ENCODE data around the gene C18orf32. TPM values are rescaled to one million over a fixed set of nuclear protein-coding genes. Genes with fewer than 3 reads are reported as not detected.

The C18orf32 gene
- total and polyA plus RNA-seq, 2 of the 13 experiments (the other 11 are each of a cell fraction or from before 2014, with no cell fraction given), result 17.6 to 20.6 TPM

DNA sequence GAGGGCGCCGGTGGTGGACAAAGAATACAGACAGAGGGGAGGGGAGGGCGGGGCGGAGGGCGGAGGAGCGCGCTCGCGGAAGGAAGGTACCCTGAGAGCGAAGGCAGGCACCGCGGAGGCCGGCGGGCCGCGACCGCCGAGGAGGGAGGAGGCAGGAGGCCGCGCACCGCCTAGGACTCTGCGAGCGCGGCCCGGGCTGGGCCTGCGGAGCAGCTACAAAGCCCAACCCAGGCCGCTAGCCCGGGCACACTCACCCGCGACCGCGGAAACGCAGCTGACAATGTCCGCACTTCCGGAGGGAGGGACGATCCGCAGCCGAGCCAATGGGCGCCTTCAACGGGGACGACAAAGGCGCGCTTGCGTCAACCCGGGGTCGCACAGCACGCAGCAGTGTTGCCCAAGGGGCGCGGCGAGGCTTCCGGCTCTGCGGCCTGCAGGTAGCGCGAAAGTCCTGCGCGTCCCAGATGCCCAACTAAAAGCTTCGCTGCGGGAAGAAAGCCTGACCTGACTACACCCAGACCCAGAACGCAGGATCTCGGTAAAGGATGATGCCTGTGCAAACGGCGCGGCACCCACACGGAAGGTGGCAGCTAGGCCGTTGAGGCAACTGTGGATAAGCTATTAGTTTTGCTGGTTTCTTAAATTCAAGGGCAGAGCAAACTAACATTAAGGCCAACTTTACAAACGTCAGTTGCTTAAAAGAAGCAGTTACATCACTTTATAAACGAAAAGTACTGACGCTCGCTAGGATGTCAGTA is at the start of gene C18orf32 (continued):
- TF ChIP-seq ZNF337 (CRISPR knock-in tag; IDR thresholded peaks at IDR 0.05; ENCODE audit: borderline replicate concordance, low read depth), result no peak
- TF ChIP-seq YEATS4 (CRISPR knock-in tag; IDR thresholded peaks at IDR 0.05; ENCODE audit: borderline replicate concordance), result peak; percentile 82
- TF ChIP-seq ZBTB8A (CRISPR knock-in tag; IDR thresholded peaks at IDR 0.05; ENCODE audit: borderline replicate concordance, low read depth), result no peak
- TF ChIP-seq, protein P1, sequence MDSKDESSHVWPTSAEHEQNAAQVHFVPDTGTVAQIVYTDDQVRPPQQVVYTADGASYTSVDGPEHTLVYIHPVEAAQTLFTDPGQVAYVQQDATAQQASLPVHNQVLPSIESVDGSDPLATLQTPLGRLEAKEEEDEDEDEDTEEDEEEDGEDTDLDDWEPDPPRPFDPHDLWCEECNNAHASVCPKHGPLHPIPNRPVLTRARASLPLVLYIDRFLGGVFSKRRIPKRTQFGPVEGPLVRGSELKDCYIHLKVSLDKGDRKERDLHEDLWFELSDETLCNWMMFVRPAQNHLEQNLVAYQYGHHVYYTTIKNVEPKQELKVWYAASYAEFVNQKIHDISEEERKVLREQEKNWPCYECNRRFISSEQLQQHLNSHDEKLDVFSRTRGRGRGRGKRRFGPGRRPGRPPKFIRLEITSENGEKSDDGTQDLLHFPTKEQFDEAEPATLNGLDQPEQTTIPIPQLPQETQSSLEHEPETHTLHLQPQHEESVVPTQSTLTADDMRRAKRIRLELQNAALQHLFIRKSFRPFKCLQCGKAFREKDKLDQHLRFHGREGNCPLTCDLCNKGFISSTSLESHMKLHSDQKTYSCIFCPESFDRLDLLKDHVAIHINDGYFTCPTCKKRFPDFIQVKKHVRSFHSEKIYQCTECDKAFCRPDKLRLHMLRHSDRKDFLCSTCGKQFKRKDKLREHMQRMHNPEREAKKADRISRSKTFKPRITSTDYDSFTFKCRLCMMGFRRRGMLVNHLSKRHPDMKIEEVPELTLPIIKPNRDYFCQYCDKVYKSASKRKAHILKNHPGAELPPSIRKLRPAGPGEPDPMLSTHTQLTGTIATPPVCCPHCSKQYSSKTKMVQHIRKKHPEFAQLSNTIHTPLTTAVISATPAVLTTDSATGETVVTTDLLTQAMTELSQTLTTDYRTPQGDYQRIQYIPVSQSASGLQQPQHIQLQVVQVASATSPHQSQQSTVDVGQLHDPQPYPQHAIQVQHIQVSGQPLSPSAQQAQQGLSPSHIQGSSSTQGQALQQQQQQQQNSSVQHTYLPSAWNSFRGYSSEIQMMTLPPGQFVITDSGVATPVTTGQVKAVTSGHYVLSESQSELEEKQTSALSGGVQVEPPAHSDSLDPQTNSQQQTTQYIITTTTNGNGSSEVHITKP (CRISPR knock-in tag; IDR thresholded peaks at IDR 0.05; ENCODE audit: low read depth), result 0 out of 2 replicates have a peak, but pooled peaks have one; percentile 47
- peak; percentile 95 for TF ChIP-seq CCDC6 (CRISPR knock-in tag; IDR thresholded peaks at IDR 0.05)
- no peak for TF ChIP-seq ZNF703 (CRISPR knock-in tag; IDR thresholded peaks at IDR 0.05; ENCODE audit: borderline replicate concordance)
- TF ChIP-seq, protein P2, sequence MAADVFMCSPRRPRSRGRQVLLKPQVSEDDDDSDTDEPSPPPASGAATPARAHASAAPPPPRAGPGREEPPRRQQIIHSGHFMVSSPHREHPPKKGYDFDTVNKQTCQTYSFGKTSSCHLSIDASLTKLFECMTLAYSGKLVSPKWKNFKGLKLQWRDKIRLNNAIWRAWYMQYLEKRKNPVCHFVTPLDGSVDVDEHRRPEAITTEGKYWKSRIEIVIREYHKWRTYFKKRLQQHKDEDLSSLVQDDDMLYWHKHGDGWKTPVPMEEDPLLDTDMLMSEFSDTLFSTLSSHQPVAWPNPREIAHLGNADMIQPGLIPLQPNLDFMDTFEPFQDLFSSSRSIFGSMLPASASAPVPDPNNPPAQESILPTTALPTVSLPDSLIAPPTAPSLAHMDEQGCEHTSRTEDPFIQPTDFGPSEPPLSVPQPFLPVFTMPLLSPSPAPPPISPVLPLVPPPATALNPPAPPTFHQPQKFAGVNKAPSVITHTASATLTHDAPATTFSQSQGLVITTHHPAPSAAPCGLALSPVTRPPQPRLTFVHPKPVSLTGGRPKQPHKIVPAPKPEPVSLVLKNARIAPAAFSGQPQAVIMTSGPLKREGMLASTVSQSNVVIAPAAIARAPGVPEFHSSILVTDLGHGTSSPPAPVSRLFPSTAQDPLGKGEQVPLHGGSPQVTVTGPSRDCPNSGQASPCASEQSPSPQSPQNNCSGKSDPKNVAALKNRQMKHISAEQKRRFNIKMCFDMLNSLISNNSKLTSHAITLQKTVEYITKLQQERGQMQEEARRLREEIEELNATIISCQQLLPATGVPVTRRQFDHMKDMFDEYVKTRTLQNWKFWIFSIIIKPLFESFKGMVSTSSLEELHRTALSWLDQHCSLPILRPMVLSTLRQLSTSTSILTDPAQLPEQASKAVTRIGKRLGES (CRISPR knock-in tag; IDR thresholded peaks at IDR 0.05; ENCODE audit: borderline replicate concordance), result no peak
- TF ChIP-seq PRPF4 (IDR thresholded peaks at IDR 0.05; ENCODE audit: low read depth, low read length, poor library complexity, severe bottlenecking), result no peak
- TF ChIP-seq ZNF720 (CRISPR knock-in tag; IDR thresholded peaks at IDR 0.05), result no peak
- peak; percentile 98 for TF ChIP-seq GABPB1 (CRISPR knock-in tag; IDR thresholded peaks at IDR 0.05)
- TF ChIP-seq, protein P3, sequence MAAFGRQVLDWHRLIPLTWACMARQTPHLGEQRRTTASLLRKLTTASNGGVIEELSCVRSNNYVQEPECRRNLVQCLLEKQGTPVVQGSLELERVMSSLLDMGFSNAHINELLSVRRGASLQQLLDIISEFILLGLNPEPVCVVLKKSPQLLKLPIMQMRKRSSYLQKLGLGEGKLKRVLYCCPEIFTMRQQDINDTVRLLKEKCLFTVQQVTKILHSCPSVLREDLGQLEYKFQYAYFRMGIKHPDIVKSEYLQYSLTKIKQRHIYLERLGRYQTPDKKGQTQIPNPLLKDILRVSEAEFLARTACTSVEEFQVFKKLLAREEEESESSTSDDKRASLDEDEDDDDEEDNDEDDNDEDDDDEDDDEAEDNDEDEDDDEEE (CRISPR knock-in tag; IDR thresholded peaks at IDR 0.05), result peak; percentile 88
- no peak for TF ChIP-seq ATM (IDR thresholded peaks at IDR 0.05; ENCODE audit: borderline replicate concordance)
- peak; percentile 43; the same call in 1 of the 2 replicates for TF ChIP-seq KLF11 (CRISPR knock-in tag; IDR thresholded peaks at IDR 0.05)
- TF ChIP-seq RBM39 (IDR thresholded peaks at IDR 0.05; ENCODE audit: low read depth, low read length, poor library complexity, severe bottlenecking), result peak; percentile 63
- peak; percentile 95 for TF ChIP-seq ZNF788 (CRISPR knock-in tag; IDR thresholded peaks at IDR 0.05; ENCODE audit: borderline replicate concordance)
- peak; percentile 90 for TF ChIP-seq PHF8 (CRISPR knock-in tag; IDR thresholded peaks at IDR 0.05)
- TF ChIP-seq, protein P4, sequence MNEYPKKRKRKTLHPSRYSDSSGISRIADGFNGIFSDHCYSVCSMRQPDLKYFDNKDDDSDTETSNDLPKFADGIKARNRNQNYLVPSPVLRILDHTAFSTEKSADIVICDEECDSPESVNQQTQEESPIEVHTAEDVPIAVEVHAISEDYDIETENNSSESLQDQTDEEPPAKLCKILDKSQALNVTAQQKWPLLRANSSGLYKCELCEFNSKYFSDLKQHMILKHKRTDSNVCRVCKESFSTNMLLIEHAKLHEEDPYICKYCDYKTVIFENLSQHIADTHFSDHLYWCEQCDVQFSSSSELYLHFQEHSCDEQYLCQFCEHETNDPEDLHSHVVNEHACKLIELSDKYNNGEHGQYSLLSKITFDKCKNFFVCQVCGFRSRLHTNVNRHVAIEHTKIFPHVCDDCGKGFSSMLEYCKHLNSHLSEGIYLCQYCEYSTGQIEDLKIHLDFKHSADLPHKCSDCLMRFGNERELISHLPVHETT (CRISPR knock-in tag; conservative IDR thresholded peaks at IDR 0.05), result peak; percentile 53
- no peak for TF ChIP-seq ZNF383 (CRISPR knock-in tag; IDR thresholded peaks at IDR 0.05; ENCODE audit: borderline replicate concordance)
- TF ChIP-seq ZNF530 (CRISPR knock-in tag; IDR thresholded peaks at IDR 0.05; ENCODE audit: low read depth), result no peak
- no peak for TF ChIP-seq ZNF468 (CRISPR knock-in tag; IDR thresholded peaks at IDR 0.05)

Data from HepG2 (cell line).